ENCODE results near the gene NUP62.

Gene NUP62

GRCh38 chr19:49870309-49870901 is 58.9 kb downstream of the NUP62 start:
- in situ Hi-C loops (cut with MboI; ENCODE audit: low sequenced_read_pairs), result no loop called here

DNA sequence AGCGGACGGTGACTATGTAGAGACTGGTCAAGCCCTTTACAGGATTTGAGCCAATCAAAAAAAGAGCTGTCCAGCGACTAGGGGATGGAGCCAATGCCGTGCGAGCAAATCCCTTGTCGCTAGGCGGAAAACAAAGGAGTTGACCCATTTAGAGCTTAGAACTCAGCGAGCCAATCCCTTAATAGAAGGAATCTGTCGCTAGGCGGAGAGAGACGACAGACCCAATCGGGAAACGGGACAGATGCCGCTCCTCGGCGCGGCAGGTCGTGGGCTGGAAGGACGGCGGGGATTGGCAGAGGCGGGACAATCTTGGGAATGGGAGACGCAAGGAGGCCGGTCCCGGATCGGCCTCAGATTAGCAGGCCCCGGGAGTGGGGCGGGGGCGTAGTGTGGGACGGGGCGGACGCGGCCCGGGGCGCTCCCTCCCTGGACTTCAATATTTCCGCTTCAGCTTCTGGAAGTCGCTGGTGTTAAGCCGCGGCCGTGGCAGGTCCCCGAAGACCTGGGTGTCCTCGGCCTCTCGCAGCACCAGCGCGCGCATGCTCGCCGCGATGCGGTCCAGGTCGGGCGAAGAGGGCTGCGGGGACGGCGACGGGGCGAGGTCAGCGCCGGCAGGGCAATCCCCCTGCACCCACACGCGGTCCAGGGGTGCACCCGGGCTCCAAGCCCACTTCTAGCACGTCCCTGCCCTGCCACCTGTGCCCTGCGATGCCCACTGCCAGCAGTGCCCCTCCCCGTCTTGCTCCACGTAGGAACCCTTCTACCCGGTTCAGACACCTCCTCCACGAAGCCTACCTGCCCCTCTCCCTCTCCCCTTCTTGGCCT is 59.6 kb downstream of the NUP62 start:
- in situ Hi-C loops (cut with MboI; ENCODE audit: low sequenced_read_pairs), result no loop called here

- in situ Hi-C loops (cut with MboI; ENCODE audit: low sequenced_read_pairs), result no loop called here
Observed at GRCh38 chr19:49869009-49869483, 60.3 kb downstream of the NUP62 start.

- in situ Hi-C loops (cut with MboI; ENCODE audit: low sequenced_read_pairs), result no loop called here
Observed at GRCh38 chr19:49866933-49867782, 62.1 kb downstream of the NUP62 start, which contains the start of gene PNKP. PNKP (minus strand) TSS chr19:49867576; CDS start chr19:49867204, 372 bp downstream.

- in situ Hi-C loops (cut with MboI; ENCODE audit: low sequenced_read_pairs), result no loop called here
Observed at GRCh38 chr19:49864890-49865289, 64.4 kb downstream of the NUP62 start.

DNA sequence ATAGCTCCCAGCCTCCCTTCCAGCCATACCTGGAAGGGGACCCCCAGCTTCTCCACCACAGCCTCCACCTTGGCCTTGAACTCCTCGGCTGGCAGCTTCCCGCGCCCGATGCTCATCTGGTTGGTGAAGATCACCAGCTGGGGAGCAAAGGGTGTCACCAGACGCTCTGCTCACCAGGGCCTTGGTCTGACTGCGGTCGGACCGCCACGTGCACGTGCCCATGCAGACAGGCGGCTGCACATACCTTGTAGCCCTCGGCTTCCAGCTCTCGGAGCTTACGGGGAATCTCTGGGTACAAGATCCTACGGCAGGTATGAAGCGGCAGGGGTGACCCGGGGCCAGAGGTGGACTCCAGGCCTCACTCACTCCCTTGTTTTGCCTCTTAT is 65.4 kb downstream of the NUP62 start:
- in situ Hi-C loops (cut with MboI; ENCODE audit: low sequenced_read_pairs), result no loop called here

DNA sequence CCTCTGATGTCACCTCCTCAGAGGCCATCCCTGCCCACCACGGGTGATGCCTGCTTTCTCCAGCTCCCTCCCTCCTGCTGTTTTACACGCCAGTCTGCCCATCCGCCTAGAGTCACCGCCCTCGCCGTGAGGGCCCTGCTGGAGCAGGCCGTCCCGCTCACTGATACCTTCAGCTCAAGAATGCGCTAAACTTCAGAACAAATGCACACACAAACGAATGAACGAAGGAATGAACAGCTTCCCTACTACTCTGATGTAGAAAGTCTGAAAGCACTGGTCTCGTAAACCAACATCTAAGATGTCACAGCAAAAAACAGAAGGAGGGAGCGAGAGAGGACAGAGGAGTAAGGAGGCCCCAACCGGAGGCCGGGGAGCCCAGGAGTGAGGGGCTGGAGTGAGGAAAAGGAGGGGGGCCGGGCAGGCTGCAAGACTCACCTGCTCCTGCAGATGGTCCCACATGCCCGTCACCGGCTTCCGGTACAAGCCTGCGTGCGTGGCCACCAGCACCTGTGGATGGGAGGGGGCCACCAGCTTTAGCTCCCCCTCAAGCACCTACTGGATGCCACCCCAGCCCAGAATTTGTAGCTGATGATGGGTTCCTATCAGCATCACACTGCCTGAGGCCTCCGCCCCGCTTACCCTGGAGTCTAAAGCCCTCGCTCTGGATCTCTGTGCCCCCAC is 65.9 kb downstream of the NUP62 start:
- in situ Hi-C loops (cut with MboI; ENCODE audit: low sequenced_read_pairs), result no loop called here

DNA sequence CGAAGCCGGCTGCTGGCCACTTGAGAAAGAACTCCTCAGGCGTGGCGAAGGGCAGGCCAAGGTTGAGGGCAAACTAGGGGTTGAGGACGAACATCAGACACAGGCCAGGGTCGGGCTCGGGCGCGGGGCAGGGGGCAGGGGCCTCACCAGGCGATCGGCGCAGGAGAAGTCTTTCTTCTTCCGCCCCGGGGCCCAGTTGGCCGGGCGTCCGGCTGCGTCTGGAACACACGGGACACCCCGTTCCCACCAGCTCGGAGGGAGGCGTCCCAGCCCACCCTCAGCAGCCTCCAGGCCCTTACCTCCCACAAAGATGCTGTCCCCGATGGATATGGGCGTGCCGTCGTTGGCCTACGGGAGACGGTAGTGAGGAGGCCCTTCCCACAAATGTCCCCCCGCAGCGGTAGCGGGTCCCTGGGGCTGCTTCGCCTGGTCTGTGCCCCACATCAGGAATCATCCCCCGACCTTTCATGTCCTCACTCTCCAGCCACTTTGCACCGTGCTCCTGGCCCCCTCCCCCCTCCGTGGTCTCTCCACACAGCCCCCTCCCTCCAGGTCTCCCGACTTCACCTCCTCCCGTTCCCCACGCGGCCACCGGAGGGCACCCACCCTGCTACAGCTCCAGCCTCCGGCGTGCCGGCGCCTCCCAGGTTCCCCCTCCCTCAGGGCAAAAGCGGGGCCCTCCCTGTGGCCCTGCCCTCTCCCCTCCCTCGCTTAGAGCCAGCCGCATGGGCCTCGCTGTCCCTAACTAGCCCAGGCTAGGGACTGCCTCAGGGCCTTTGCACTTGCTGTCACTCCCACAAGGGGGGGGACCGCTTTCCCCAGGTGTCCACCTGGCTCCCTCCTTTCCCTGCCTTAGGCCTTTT is 66.7 kb downstream of the NUP62 start:
- in situ Hi-C loops (cut with MboI; ENCODE audit: low sequenced_read_pairs), result no loop called here

GRCh38 chr19:49861541-49862378 is 67.5 kb downstream of the NUP62 start:
- in situ Hi-C loops (cut with MboI; ENCODE audit: low sequenced_read_pairs), result no loop called here

- in situ Hi-C loops (cut with MboI; ENCODE audit: low sequenced_read_pairs), result no loop called here
Observed at GRCh38 chr19:49861107-49861506, 68.2 kb downstream of the NUP62 start.

DNA sequence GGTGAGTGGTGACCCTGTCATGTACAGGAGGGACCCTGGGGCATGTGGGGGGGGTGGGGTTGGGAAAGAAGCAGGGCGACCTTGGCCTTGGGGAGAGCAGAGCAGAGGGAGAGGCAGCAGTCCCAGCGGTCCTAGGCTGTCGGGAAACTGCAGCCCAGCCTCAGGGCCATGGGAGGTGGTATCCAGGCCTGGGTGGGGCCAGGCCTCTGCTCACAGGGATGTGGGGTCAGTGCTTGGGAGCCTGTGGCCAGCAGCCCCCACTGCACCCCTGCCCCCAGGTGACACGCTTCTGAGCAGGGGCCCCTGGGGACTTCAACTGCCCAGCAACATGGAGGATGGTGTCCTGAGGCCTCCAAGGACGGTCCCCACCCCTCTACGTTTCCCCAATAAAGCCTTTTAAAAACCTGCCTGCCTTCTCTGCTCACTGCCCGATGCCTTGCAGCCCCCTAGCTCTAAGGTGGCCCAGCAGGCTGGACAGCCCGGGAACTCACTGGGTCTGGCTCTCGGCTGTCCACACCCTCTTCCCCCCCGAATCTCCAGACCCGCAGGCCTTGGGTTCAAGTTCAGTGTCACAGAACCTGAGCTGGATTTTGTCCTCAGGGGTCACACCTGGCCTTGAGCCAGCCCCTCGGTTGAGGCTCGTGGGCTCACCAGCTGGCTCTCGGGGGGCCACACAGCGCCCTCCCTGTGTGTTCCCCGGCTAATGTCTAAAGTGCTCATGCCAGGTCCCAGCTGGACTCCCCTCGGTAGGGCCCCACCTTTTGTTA is 68.8 kb downstream of the NUP62 start:
- in situ Hi-C loops (cut with MboI; ENCODE audit: low sequenced_read_pairs), result no loop called here

GRCh38 chr19:49859682-49860335 is 69.5 kb downstream of the NUP62 start:
- in situ Hi-C loops (cut with MboI; ENCODE audit: low sequenced_read_pairs), result no loop called here

GRCh38 chr19:49858088-49858985 is 71.0 kb downstream of the NUP62 start:
- in situ Hi-C loops (cut with MboI; ENCODE audit: low sequenced_read_pairs), result no loop called here

DNA sequence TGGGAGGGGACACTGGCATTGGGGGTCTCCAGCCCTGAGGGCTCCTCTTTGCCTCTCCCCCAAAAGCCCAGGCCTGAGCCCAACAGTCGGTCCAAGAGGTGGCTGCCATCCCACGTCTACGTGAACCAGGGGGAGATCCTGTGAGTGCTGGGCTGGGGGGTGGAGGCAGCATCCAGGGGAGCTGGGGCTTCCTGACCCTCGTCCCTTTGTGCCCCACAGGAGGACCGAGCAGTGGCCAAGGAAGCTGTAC is 71.5 kb downstream of the NUP62 start:
- in situ Hi-C loops (cut with MboI; ENCODE audit: low sequenced_read_pairs), result no loop called here

GRCh38 chr19:49857061-49857837 is 72.1 kb downstream of the NUP62 start:
- in situ Hi-C loops (cut with MboI; ENCODE audit: low sequenced_read_pairs), result no loop called here
